NCI-H2029 (cell line): Measurements from ENCODE around the gene PIK3R2.
A peak's percentile ranks its signal among the peaks of the same experiment; 100 is the strongest.

Experiments
- DNase-seq: peaks from one replicate; lab custom pipeline; 2025; lab: John Stamatoyannopoulos, UW

The PIK3R2 gene

DNA sequence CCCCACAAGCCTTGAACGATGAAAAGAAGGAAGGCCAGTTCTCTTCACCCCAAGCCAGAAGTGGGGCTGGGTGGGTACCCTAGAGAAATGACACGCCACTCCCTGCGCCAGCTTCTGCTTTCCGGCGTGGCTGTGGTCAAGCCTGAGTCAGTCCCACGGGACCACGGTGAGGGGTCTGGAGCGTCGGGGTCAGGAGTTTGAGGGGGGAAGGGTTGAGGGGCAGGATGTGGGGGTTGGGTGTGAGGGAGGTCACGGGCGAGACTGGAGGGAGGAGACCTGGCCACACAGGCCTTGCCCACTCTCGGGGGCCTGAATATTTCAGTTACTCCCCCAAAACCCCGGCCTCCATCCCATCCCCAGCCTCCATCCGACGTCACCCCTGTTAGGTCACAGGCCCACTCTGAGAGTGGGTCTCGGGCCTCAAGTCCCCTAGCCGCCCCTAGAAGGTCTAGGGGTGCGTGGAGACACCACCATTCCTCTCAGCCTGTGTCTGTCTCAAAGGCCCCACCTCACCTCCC, 20.1 kb downstream of the PIK3R2 start:
- DNase-seq, result no peak

DNA sequence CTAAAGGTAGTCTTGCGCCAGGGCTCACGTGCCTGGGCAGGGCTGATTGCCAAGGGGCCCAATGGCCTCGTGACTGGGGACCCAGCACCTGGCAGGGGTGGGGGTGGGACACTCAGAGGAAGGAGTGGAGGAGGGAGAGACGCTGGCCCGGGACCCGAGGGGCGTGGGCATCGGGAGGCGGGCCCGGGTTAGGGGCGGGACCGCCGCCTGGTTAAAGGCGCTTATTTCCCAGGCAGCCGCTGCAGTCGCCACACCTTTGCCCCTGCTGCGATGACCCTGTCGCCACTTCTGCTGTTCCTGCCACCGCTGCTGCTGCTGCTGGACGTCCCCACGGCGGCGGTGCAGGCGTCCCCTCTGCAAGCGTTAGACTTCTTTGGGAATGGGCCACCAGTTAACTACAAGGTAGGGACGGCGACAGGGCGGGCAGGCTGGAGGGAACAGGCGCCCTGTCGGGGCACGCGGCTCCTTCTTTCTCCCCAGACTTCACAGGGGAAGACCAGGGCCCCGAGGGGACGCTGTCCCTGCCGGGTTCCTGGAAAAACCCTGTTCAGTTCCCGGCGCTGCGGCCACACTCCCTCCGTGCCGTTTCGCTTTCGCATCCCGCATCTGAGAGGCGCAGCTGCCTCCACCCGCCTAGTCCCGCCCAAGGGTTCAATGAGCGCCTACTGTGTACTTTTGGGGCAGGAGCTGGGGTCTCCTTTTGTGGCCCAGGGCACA, 20.8 kb downstream of the PIK3R2 start, which contains the start of gene IFI30:
Gene IFI30, plus strand, starts transcription at position 242 of the 717 bp plus-strand sequence. Its CDS starts 29 bp downstream, at position 271.
- DNase-seq, result peak; percentile 93

DNA sequence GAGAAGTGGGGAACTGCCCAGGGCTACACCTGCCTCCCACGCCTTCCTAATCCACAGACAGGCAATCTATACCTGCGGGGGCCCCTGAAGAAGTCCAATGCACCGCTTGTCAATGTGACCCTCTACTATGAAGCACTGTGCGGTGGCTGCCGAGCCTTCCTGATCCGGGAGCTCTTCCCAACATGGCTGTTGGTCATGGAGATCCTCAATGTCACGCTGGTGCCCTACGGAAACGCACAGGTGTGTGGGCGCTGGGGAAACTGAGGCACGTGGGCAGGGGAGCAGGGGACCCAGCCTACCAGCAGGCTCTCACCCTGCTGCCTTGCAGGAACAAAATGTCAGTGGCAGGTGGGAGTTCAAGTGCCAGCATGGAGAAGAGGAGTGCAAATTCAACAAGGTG, 22.0 kb downstream of the PIK3R2 start:
- no peak for DNase-seq

GRCh38 chr19:18176367-18177310, 23.7 kb downstream of the PIK3R2 start:
- no peak for DNase-seq

DNA sequence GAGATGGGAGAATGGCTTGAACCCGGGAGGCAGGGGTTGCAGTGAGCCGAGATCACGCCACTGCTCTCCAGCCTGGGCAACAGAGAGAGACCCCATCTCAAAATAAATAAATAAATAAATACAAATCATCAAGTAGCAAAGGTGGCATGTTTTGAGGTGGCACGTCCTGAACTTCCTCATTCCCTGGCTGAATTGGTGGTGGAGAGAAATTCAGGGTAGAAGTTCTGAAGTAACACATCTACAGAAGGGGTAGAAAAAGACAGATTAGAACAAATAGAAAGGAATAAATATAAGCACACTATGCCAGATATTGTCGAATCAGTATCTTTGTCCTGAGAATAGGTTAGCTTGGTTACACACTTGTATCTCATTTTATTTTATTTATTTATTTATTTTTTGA, 27.0 kb downstream of the PIK3R2 start:
- no peak for DNase-seq

DNA sequence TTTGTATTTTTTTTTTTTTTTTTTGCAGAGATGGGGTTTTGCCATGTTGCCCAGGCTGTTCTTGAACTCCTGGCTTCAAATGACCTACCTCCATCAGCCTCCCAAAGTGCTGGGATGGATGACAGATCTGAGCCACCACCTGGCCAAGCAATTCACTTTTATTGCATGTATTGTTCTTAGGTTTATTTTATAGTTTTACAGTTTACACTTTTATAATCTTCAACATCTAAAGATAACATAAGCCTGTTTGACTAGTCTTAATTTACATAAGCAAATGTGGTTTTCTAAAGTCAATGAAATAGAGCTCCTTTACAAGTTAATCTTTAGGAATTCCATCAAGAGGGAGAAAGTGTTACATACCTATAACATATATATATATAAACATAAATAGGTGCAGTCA, 30.6 kb downstream of the PIK3R2 start:
- no peak for DNase-seq

GRCh38 chr19:18185538-18185937, 32.6 kb downstream of the PIK3R2 start:
- DNase-seq, result no peak

DNA sequence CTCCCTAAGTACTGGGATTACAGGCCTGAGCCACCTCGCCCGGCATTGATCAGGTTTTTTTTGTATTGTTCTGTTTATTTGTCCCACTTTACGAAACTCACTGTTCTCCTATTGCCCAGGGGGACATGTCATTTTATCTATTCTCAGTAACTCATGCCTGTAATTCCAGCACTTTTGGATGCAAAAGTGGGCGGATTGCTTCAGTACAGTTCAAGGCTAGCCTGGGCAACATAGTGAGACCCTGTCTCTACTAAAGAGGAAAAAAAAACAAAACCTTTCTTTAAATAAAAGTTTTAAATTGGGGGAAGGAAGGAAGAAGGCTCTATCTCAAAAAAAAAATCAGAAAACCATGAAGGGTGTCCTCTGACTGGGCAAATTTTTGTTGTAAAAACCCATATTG, 37.3 kb downstream of the PIK3R2 start:
- no peak for DNase-seq

DNA sequence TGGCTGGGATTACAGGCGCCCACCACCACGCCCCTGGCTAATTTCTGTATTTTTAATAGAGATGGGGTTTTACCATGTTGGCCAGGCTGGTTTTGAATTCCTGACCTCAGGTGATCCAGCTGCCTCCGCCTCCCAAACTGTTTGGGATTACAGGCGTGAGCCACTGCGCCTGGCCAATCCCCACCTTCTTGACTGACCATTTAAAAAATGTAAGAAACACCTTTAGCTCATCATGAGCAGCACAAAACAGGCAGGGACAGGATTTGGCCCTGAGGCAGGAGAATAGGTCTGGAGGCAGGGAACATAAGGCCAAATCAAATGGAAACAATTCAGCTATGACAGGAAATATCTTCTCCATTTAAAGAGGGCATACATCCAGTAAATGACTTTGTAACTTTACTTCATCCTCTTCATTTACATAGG, 38.7 kb downstream of the PIK3R2 start:
- DNase-seq, result no peak

- DNase-seq, result peak; percentile 99
Observed at GRCh38 chr19:18192673-18193387, 39.9 kb downstream of the PIK3R2 start, which contains the start of gene MPV17L2. Gene MPV17L2, plus strand, starts transcription at chr19:18193218. Its CDS starts 64 bp downstream, at chr19:18193282.

GRCh38 chr19:18193388-18194180, 40.6 kb downstream of the PIK3R2 start:
- no peak for DNase-seq

- DNase-seq, result no peak
Observed at GRCh38 chr19:18194181-18194530, 41.2 kb downstream of the PIK3R2 start.

GRCh38 chr19:18194554-18195238, 41.7 kb downstream of the PIK3R2 start:
- no peak for DNase-seq

- no peak for DNase-seq
Observed at GRCh38 chr19:18196511-18196845, 43.5 kb downstream of the PIK3R2 start.

- no peak for DNase-seq
Observed at GRCh38 chr19:18197306-18197705, 44.3 kb downstream of the PIK3R2 start.

DNA sequence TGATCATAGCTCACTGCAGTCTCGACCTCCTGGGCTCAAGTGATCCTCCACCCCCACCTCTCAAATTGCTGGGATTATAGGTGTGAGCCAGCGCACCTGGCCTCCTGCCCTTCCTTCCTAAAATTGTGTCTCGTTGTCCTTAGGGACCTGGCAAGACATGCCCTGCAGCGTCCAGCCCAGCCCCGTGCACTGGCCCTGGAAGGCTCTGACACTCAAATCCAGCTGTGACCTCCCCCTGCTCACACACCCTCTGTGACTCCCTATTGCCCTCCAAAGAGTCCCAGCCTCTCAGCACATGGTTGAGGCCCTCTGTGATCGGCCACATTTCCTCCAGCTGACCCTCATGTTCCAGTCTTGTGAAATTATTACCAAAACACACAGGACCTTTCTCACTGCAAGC, 45.0 kb downstream of the PIK3R2 start:
- DNase-seq, result no peak

GRCh38 chr19:18198374-18198773, 45.4 kb downstream of the PIK3R2 start:
- DNase-seq, result no peak

GRCh38 chr19:18202397-18202777, 49.4 kb downstream of the PIK3R2 start:
- DNase-seq, result no peak

GRCh38 chr19:18202778-18203407, 49.9 kb downstream of the PIK3R2 start:
- no peak for DNase-seq

DNA sequence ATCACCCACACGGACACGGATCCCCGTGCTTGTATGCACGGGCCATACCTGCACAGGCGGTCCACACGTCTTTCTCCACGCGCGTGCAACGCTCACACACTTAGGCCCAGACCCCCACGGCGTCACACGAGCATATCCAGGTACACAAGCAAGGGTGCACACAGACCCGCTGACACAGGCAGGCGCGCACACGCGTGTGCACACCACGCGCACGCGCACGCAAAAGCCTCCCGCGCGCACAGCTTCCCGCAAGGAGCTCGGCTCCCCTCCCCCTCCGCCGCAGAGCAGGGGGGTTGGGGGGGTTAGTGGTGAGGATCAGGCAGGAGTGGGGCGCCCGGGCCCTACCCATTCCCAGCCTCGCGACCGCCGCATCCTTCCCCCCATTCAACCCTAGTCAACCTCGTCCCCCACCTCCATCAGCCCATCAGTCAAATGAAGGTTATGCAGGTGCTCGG, 50.5 kb downstream of the PIK3R2 start:
- DNase-seq, result no peak
